SIG-M5 treated with dmso at 0.1 percent for 504 hours (cell line): ENCODE measurements around the gene DCTPP1.
A peak's percentile ranks its signal among the peaks of the same experiment; 100 is the strongest.

Source experiments
- DNase-seq: peaks from one replicate; lab custom pipeline; 2025; ENCODE audit not compliant: unreplicated experiment; lab: John Stamatoyannopoulos, UW

DCTPP1 gene

GRCh38 chr16:30447512-30448226 is 17.8 kb upstream of the DCTPP1 start:
- DNase-seq: no peak

DNA sequence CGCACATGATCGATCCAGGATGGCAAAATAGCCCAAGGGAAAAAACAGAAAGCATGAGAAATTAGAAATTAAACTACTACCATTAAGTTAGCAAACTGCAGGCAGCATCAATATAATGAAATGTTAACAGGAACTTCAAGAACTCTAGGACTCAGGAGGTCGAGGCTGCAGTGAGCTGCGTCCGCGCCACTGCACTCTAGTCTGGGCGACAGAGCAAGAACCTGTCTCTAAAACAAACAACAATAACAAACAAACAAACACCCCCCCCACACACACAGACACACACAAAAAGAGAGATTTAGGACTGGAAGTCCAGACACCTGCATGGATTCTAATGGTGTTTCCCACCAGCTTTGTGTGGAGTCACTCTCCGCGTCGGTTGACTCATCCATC is 16.4 kb upstream of the DCTPP1 start:
- DNase-seq: no peak

DNA sequence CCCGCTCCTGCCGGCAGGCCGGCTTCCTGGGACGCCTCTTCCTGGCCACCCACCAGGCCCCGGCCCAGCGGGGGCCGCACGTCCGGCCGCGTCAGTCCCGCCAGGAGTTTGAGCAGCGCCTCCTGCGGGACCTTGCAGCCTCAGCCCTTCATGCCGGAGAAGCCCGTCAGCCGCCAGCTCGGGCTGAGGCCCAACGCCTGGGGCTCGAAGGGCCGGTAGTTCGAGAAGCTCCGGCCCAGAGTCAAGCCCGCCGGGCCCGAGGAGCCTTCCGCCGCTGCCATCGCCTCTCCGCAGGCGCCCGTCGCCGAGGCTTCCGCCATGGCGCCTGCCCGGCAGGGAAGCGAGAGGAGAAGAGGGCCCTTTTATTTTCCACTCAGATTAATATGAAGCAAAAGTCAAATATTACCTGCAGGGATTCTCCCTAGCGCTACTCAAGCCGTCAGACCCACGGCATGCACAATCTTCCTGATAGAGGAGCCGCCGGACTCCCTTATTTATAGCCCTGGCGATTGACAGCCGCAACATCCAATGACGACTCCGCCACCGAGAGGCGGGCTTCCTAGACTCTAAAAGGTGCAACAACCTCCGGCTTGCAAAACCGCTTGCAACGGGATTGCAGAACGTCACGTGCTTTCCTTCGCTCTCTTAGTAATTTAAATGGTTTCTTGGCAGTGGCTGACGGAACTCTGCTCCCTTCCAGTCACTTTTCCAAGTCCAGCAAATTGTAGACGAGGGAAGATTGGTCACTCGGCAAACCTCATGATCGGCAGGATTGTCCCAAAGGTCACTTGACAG is 15.8 kb upstream of the DCTPP1 start, which contains the start of gene SEPHS2:
TSS of gene SEPHS2 (minus strand) at position 467 of the 795 bp plus-strand sequence. CDS start at position 320, 147 bp downstream.
- peak; percentile 97 for DNase-seq

- no peak for DNase-seq
These were observed 15.2 kb upstream of the DCTPP1 start for GRCh38 chr16:30445149-30445407.

GRCh38 chr16:30444231-30445148 is 14.7 kb upstream of the DCTPP1 start:
- no peak for DNase-seq

GRCh38 chr16:30443631-30444030 is 13.8 kb upstream of the DCTPP1 start:
- DNase-seq: peak; percentile 49

DNA sequence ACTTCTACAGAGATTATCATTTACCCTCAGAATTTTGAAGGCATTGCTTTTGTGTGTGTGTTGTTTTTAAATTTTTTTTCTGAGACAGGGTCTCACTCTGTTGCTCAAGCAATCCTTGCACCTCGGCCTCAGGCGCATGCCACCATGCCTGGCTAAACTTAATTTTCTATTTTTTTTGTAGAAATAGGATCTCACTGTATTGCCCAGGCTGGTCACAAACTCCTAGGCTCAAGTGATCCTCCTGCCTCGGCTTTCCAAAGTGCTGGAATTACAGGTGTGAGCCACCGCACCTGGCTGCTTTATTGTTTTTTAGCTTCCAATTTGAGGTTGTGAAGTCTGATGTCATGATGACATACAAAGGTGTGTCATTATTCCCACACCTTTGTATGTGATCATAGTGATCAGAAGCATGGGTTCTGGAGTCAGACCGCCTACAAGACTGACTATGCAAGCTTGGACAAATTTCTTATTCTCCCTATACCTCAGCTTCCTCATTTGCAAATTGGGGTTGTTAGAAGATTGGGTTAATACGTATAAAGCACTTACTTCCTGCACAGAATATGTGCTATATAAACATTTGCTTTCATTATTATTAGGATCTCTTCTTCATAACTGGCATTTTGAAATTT is 10.0 kb upstream of the DCTPP1 start:
- DNase-seq: peak; percentile 47

DNA sequence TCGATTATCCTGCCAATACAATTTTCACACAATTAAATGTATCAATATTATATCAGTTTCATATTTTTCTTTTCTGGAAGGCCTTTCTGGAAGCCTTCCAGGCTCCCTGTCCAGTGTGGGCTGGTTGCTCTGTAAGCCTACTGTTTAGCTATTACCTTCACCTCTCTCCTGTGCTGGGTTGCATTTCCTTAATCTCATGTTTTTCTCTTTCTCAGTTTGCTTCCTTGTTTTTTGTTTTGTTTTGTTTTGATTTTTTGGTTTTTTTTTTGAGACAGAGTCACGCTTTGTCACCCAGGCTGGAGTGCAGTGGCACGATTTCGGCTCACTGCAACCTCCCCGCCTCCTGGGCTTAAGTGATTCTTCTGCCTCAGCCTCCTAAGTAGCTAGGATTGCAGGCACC is 9.0 kb upstream of the DCTPP1 start:
- no peak for DNase-seq

GRCh38 chr16:30437511-30438046 is 7.7 kb upstream of the DCTPP1 start:
- peak; percentile 46 for DNase-seq

DNA sequence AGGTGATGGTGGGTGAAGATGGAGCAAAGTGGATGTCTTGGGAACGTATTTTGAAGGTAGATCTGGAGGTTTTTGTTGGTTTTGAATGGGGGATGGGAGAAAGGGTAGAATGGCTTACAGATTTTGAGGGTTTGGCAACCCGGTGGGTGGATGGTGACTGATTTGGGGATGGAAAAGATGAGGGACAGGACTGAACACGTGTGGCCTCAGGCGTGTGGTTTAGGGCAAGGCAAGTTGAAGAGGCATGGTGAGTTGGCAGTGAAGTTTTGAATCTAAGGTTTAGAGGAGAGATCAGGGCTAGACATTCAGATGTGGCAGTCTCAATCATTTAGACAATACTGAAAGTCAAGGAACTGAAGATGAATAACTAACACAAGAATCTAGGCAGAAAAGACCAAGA is 5.0 kb upstream of the DCTPP1 start:
- DNase-seq: no peak

DNA sequence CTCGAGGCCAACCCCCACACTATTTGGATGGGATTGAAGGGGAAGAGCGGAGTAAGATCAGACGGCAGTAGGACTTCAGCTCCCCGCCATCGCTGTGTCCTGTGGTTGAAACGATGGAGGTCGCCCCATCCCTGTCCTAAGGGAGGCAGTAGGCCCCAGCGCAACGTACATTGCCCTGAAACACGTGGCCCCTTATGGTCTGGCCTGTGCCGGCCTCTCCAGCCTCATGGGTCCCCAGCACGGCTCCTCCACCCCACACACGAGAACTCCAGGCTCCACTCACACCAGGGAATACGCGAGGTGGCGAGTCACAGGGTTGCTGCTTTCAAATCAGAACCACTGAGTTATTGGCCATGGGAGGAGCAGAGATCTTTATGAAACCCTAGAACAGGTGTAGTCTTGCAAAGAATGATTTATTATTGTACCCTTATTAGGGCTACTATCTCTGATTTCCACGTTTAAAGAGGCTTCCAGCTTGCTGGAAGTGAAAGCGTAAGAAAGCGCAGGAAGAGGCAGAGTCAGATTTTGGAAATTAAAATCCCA is 669 bp upstream of the DCTPP1 start:
- DNase-seq: no peak

DNA sequence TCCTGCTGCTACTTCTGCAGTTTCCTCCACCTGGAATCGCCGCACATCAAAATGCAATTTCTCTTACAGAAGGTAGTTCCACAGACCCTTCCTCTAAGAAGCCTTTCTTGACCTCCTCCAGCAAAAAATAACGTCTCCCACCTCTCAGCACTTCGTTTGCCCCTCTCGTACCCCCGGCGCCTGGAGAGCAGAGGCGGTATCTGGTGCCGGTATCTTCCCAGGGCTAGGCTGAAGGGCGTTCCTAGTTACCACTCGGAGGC is 482 bp downstream of the DCTPP1 start:
- DNase-seq: no peak

GRCh38 chr16:30428055-30428454 is 1.8 kb downstream of the DCTPP1 start:
- DNase-seq: no peak

DNA sequence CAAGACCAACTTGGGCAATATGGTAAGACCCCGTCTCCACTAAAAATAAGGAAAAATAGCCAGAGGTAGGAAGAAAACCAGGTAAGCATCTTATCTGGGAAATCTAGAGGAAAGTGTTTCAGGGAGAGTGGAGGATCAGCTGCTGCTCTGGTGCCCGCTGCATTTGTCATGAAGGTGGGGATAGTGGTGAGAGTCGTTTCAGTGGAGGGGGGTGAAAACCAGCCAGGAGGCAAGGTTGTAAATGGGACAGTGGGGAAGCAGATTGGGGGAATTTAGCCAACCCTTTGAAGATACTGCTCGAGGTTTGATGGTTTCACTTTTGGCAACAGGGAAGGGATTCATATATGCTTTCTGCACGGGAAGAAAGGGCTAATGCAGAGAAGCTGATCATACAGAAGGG is 8.8 kb downstream of the DCTPP1 start:
- DNase-seq: no peak

DNA sequence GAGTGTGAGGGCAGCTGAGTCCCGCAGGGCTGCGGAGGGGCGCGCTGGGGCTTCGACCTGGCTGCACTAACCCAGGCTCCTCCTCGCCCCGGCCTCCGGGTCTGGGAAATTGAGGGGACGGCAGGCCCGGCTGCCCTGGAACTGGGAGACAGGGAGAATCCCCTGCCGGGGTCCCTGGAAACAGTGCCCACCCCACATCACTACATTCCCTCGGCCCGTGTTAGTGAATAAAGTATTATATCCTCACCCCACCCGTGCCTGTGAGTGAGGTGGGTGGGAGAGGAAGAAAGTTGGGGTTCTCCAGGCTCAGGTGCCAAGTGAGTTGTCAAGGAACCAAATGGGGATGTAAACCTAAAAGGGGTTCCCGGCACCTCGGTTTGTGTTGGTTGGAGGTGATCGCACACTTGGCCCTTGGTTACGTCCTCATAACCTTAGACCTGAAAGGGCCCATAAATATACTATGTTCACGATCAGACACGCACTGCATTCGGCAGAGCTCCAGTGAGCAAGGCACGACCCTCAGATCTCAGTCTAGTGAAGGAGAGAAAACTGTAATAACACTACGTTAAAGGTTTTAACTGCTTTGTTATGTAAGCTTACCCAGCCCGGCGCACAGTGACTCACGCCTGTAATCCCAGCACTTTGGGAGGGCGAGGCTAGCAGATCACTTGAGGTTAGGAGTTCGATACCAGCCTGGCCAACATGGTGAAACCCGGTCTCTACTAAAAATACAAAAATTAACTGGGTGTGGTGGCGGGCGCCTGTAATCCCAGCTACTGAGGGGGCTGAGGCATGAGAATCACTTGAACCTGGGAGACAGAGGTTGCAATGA is 11.3 kb downstream of the DCTPP1 start:
- DNase-seq: peak; percentile 47

GRCh38 chr16:30417529-30418349 is 12.1 kb downstream of the DCTPP1 start:
- DNase-seq: peak; percentile 88

DNA sequence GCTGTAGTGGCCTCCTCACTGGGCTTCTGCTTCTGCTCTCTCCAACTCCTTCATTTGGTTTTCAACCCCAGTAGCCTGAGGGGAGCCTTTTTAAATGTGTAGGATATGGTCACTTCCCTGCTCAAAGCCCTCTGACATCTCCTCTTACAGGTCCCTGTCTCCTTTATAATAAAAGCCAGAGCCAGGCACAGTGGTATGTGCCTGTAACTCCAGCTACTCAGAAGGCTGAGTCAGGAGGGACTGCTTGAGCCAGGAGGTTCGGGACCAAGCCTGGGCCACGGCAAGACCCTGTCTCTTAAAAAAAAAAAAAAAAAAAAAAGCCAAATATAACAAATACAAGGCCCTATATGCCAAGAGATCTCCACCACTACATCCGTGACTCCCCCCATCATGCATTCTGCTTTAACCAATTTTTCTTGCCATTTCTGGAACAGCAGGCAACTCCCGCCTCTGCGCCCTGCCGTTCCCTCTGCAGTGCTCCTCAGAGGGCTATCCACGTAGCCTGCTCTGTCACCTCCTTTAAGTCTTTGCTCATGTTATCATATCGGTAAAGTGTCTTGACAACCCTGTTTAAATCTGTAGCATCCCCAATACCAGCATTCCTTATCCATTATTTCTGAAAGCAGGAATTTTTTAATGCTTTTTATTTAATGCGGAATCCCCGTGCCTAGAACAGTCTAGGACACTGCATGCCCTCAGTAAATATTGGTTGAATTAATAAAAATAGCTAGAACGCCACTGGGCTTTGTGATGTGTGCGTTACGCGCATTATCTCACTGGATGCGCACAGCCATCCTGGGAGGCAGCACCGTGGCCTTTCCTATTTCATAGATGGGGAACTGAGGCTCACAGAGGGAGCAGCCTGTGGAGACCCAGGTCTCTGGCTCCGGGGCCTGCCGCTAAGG is 13.0 kb downstream of the DCTPP1 start:
- DNase-seq: no peak

DNA sequence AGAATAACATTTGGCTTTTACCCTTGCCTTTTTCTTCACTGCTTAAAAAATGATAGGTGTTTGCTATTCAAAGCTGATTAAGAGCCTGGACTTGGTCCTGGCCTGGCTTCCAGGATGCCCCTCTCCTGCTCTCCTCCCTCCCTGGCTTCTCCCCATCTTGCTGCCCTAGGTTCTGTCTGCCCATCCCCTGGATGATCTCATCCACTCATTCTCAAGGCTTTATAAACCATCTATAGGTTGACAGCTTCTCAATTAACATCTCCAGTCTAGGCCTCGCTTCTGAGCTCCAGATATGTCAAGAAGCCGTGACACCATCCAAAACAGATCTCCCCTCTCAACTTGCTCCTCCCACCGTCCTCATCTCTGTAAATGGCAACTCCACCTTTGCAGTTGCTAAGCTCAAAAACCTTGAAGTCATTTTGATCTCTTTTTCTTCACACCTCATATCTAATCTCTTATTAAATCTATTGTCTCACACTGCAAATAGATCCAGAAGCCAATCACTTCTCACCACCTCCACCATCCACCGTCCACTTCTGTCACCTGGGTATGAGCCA is 13.7 kb downstream of the DCTPP1 start:
- no peak for DNase-seq
